HCT116 (cell line): ENCODE measurements around the gene KIF25. TPM values are rescaled to one million over a fixed set of nuclear protein-coding genes. Genes with fewer than 3 reads are reported as not detected.

Experiments
- ATAC-seq: fragments of 200-7000 bp; cut with Tn5 transposase; 2 replicates; pipeline ENCODE4 v1.9.1; 2020; ENCODE audit warnings: mild to moderate bottlenecking, moderate library complexity
- BruUV-seq: library from RNA; stranded (reverse); fragments of 400-500 nt; replicated peaks from 2 replicates; lab custom pipeline; 2021; lab: Mats Ljungman, UMichigan
- CTCF ChIA-PET: fragments of 300-600 bp; sonication (Branson Sonifier 250); formaldehyde crosslinking; loops from one replicate; lab custom pipeline; 2021; ENCODE audit warnings: antibody characterized with exemption; lab: Charles Lee
- POLR2A ChIA-PET: fragments of 300-600, 350-600 bp; sonication (Branson Sonifier 250); formaldehyde crosslinking; loops from one replicate; lab custom pipeline; 2021; ENCODE audit warnings: antibody characterized with exemption; lab: Charles Lee
- RAD21 ChIA-PET, 2 experiments: fragments of 300-600 bp; sonication (Branson Sonifier 250); formaldehyde crosslinking; loops; one replicate each; lab custom pipeline; 2023; ENCODE audit warnings: low total read pairs in 2 of 2; ENCODE audit not compliant: uncharacterized antibody in 2 of 2, unreplicated experiment in 2 of 2, low non-redundant PET in 1 of 2; lab: Charles Lee
- DNase-seq: peaks from one replicate; pipeline ENCODE4 v3.0.0-alpha.2; 2010; ENCODE audit warnings: low read depth, low spot score
- H2AFZ ChIP-seq: fragments of 200-600 bp; shearing (Covaris generic), sonication (generic); 2 replicates; pipeline ENCODE4 v1.6.1; 2017; ENCODE audit warnings: low read depth, mixed run types, mixed read lengths, antibody characterized with exemption, low read length; ENCODE audit not compliant: poor library complexity, severe bottlenecking
- H3K27ac ChIP-seq: 2 replicates; pipeline ENCODE4 v1.5.1; 2012; ENCODE audit warnings: low read depth, low read length
- H3K27me3 ChIP-seq: fragments of 200-600 bp; sonication (generic); 2 replicates; pipeline ENCODE4 v1.6.1; 2016; ENCODE audit warnings: mixed run types, low read length, mixed read lengths; ENCODE audit not compliant: insufficient read depth
- H3K36me3 ChIP-seq, 2 experiments: fragments of 200-500 bp in 1 of 2; fragments of 200-600 bp in 1 of 2; sonication (Bioruptor generic) in 1 of 2; sonication (generic) in 1 of 2; 2 replicates each; pipeline versions ENCODE4 v1.5.1 to v1.6.1; 2014 to 2016; ENCODE audit warnings: low read length in 2 of 2, inconsistent platforms in 1 of 2, mixed read lengths in 1 of 2, mixed run types in 1 of 2; ENCODE audit not compliant: insufficient read depth in 2 of 2, control insufficient read depth in 1 of 2
- H3K4me1 ChIP-seq, 2 experiments: fragments of 200-600 bp in 1 of 2; sonication (generic) in 1 of 2; 2 replicates each; pipeline versions ENCODE4 v1.5.1 to v1.6.1; 2012 to 2017; ENCODE audit warnings: low read length in 2 of 2, inconsistent platforms in 1 of 2, mild to moderate bottlenecking in 1 of 2, mixed read lengths in 1 of 2, mixed run types in 1 of 2, moderate library complexity in 1 of 2; ENCODE audit not compliant: insufficient read depth in 2 of 2, control insufficient read depth in 1 of 2
- H3K4me2 ChIP-seq: fragments of 200-600 bp; sonication (generic); 2 replicates; pipeline ENCODE4 v1.6.1; 2017; ENCODE audit warnings: mixed run types, low read length, mixed read lengths
- H3K4me3 ChIP-seq, 2 experiments: fragments of 200-600 bp in 1 of 2; sonication (generic) in 1 of 2; replicated peaks in 1 of 2; 2 replicates each; pipeline ENCODE4 v1.5.1; 2011 to 2016; ENCODE audit warnings: low read length in 2 of 2, control low read depth in 1 of 2, low read depth in 1 of 2, mild to moderate bottlenecking in 1 of 2, mixed read lengths in 1 of 2, mixed run types in 1 of 2
- H3K79me2 ChIP-seq: fragments of 200-600 bp; sonication (generic); 2 replicates; pipeline ENCODE4 v1.6.1; 2017; ENCODE audit warnings: mild to moderate bottlenecking, mixed run types, low read length, moderate library complexity, mixed read lengths; ENCODE audit not compliant: insufficient read depth
- H3K9ac ChIP-seq: fragments of 200-600 bp; sonication (generic); 2 replicates; pipeline ENCODE4 v1.6.1; 2016; ENCODE audit warnings: low read length, mixed read lengths
- H3K9me2 ChIP-seq: fragments of 200-600 bp; sonication (generic), shearing (Covaris generic); 2 replicates; pipeline ENCODE4 v1.6.1; 2017; ENCODE audit warnings: mixed run types, mild to moderate bottlenecking, moderate library complexity; ENCODE audit not compliant: insufficient read depth
- H3K9me3 ChIP-seq, 2 experiments: fragments of 200-500 bp in 1 of 2; fragments of 200-600 bp in 1 of 2; sonication (Bioruptor generic) in 1 of 2; sonication (generic) in 1 of 2; 2 replicates each; pipeline ENCODE4 v1.6.1; 2014 to 2017; ENCODE audit warnings: low read length in 2 of 2, mixed read lengths in 2 of 2, inconsistent platforms in 1 of 2, low read depth in 1 of 2, mild to moderate bottlenecking in 1 of 2, mixed run types in 1 of 2, moderate library complexity in 1 of 2; ENCODE audit not compliant: control insufficient read depth in 1 of 2, insufficient read depth in 1 of 2
- H4K20me1 ChIP-seq: fragments of 200-600 bp; sonication (generic), shearing (Covaris generic); 2 replicates; pipeline ENCODE4 v1.6.1; 2017; ENCODE audit warnings: mixed run types, mild to moderate bottlenecking, moderate library complexity; ENCODE audit not compliant: insufficient read depth
- CBX3 ChIP-seq: IDR thresholded peaks from 2 replicates; pipeline ENCODE4 v1.6.1; 2012; ENCODE audit warnings: low read depth
- CEBPB ChIP-seq: IDR thresholded peaks from 2 replicates; pipeline ENCODE4 v1.6.1; 2012; ENCODE audit warnings: low read depth
- EGR1 ChIP-seq: IDR thresholded peaks from 2 replicates; pipeline ENCODE4 v1.6.1; 2012; ENCODE audit warnings: low read depth
- EZH2phosphoT487 ChIP-seq: fragments of 200-600 bp; IDR thresholded peaks from 2 replicates; pipeline ENCODE4 v1.6.1; 2018; ENCODE audit warnings: antibody characterized with exemption, borderline replicate concordance
- POLR2AphosphoS5 ChIP-seq: IDR thresholded peaks from 2 replicates; pipeline ENCODE4 v1.6.1; 2011; ENCODE audit warnings: mild to moderate bottlenecking, low read depth, low read length, moderate library complexity
- SRF ChIP-seq: IDR thresholded peaks from 2 replicates; pipeline ENCODE4 v1.6.1; 2012; ENCODE audit warnings: low read depth
- TCF7L2 ChIP-seq: IDR thresholded peaks from 2 replicates; pipeline ENCODE4 v1.7.0; 2011; ENCODE audit warnings: borderline replicate concordance, inconsistent platforms; ENCODE audit not compliant: insufficient read depth, insufficient read length; ENCODE audit errors: extremely low read depth
- YY1 ChIP-seq: IDR thresholded peaks from 2 replicates; pipeline ENCODE4 v1.6.1; 2011; ENCODE audit warnings: low read length, low read depth, moderate library complexity, mild to moderate bottlenecking; ENCODE audit not compliant: insufficient replicate concordance; ENCODE audit errors: extremely low read depth
- ZFX ChIP-seq: fragments of 450-650 bp; IDR thresholded peaks from 2 replicates; pipeline ENCODE4 v1.6.1; 2017
- intact Hi-C: fragments of 100-400 bp; cut with micrococcal nuclease; formaldehyde crosslinking; loops from 2 replicates; pipeline ENCODE4 v1.10.0; 2022
- total RNA-seq: library from RNA; stranded (reverse); gene quantifications from one replicate; pipeline ENCODE4 v1.2.1, GENCODE V29; 2021; ENCODE audit not compliant: unreplicated experiment
- TF ChIP-seq, protein P1 (sequence below): IDR thresholded peaks from 2 replicates; pipeline ENCODE4 v1.6.1; 2012

The KIF25 gene
- total RNA-seq, 1 experiment from 2014 or later = not detected

GRCh38 chr6:168086066-168086465 lies 88.6 kb downstream of the KIF25 start (continued):
- TF ChIP-seq EGR1 = no peak
- no peak for TF ChIP-seq POLR2AphosphoS5
- no peak for TF ChIP-seq SRF
- TF ChIP-seq CBX3 = no peak
- TF ChIP-seq EZH2phosphoT487 = no peak

DNA sequence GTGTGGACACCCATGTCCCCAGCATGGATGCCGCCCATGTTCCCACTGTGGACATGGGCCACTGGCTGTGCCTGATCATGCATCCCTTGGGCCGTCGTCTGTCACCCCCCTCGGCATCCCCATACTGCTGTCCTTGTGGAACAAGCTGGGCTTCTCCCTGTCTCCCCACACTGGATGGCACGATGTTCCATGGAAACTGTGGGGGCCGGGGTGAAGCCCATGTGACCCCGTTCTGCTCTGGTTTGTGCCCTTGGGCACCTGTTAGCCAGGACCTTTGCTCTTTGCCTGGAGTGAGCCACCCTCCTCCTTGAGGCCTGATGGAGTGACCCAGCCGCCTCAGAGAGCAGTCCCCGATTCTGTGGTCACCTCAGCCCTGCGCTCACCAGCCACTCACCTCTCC lies 89.1 kb downstream of the KIF25 start:
- H3K36me3 ChIP-seq = no peaks in the 10 kb centered on the region
- no peak overlapping the region for H3K4me3 ChIP-seq
- POLR2A ChIA-PET = no interaction called here
- ATAC-seq = no peak
- peaks cover 0 to 4% of the 10 kb centered on the region in 2 experiments; a peak in 1 of 4 replicates for H3K4me1 ChIP-seq
- H3K4me2 ChIP-seq = no peak overlapping the region
- H3K9ac ChIP-seq = no peak overlapping the region
- no peaks in the 10 kb centered on the region for H3K79me2 ChIP-seq
- H4K20me1 ChIP-seq = no peaks in the 10 kb centered on the region
- no peaks in the 10 kb centered on the region for H3K9me2 ChIP-seq
- CTCF ChIA-PET = no interaction called here
- H3K27ac ChIP-seq = no peak overlapping the region
- TF ChIP-seq YY1 = no peak
- no peak for TF ChIP-seq TCF7L2
- TF ChIP-seq ZFX = no peak
- TF ChIP-seq POLR2AphosphoS5 = no peak
- TF ChIP-seq, protein P1, sequence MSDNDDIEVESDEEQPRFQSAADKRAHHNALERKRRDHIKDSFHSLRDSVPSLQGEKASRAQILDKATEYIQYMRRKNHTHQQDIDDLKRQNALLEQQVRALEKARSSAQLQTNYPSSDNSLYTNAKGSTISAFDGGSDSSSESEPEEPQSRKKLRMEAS = no peak
- no peak for TF ChIP-seq CEBPB
- H3K9me3 ChIP-seq = no peaks in the 10 kb centered on the region
- RAD21 ChIA-PET = no interaction called here
- no peak for DNase-seq
- intact Hi-C loops = no loop called here
- BruUV-seq = no TSS peak
- H3K27me3 ChIP-seq = peaks cover 7% of the 10 kb centered on the region; the same call in 1 of the 2 replicates
- H2AFZ ChIP-seq = no peak overlapping the region
